CD4-positive, alpha-beta T cell treated with Interferon gamma for 1 hour (primary cell): ENCODE data around the gene KLB.
"Not testable (repeated sequence)": the region's sequence is repeated elsewhere in the genome, so short reads cannot be mapped to it uniquely, and the experiment has no call there.

Experiments used
- DNase-seq: peaks from one replicate; pipeline ENCODE4 v3.0.0-alpha.2; 2020

KLB gene

GRCh38 chr4:39406763-39407583 is at the start of gene KLB:
KLB (plus strand) TSS chr4:39406930; CDS start chr4:39406950, 20 bp downstream.
- no peak for DNase-seq

- no peak for DNase-seq
These were observed 49.7 kb upstream of the KLB start for GRCh38 chr4:39357002-39357401.

- DNase-seq = not testable (repeated sequence)
These were observed 46.1 kb upstream of the KLB start for GRCh38 chr4:39360611-39361010.

- no peak for DNase-seq
These were observed 43.9 kb upstream of the KLB start for GRCh38 chr4:39362827-39363226.

GRCh38 chr4:39363773-39364393 is 42.8 kb upstream of the KLB start:
- no peak for DNase-seq

GRCh38 chr4:39365360-39365759 is 41.4 kb upstream of the KLB start:
- no peak for DNase-seq

- peak; percentile 89 for DNase-seq
These were observed 40.6 kb upstream of the KLB start, which contains the start of gene RFC1 for GRCh38 chr4:39365830-39366771. RFC1 (minus strand) TSS chr4:39366362; CDS start chr4:39366241, 121 bp downstream.

GRCh38 chr4:39367166-39367565 is 39.6 kb upstream of the KLB start:
- no peak for DNase-seq

GRCh38 chr4:39369301-39369700 is 37.4 kb upstream of the KLB start:
- DNase-seq = no peak

GRCh38 chr4:39371209-39371608 is 35.5 kb upstream of the KLB start:
- DNase-seq = not testable (repeated sequence)

GRCh38 chr4:39375478-39375877 is 31.3 kb upstream of the KLB start:
- DNase-seq = no peak

- DNase-seq = no peak
These were observed 23.0 kb upstream of the KLB start for GRCh38 chr4:39383690-39384089.

GRCh38 chr4:39384563-39384962 is 22.2 kb upstream of the KLB start:
- DNase-seq = no peak

GRCh38 chr4:39390603-39391002 is 16.1 kb upstream of the KLB start:
- DNase-seq = no peak

GRCh38 chr4:39394706-39395105 is 12.0 kb upstream of the KLB start:
- DNase-seq = no peak

- not testable (repeated sequence) for DNase-seq
These were observed 5.1 kb upstream of the KLB start for GRCh38 chr4:39401640-39402039.

- DNase-seq = no peak
These were observed 805 bp downstream of the KLB start for GRCh38 chr4:39407584-39407885.

- no peak for DNase-seq
These were observed 3.7 kb downstream of the KLB start for GRCh38 chr4:39410415-39410814.

- DNase-seq = not testable (repeated sequence)
These were observed 4.8 kb downstream of the KLB start for GRCh38 chr4:39411561-39411960.

- no peak for DNase-seq
These were observed 9.1 kb downstream of the KLB start for GRCh38 chr4:39415678-39416283.

GRCh38 chr4:39422247-39422646 is 15.5 kb downstream of the KLB start:
- no peak for DNase-seq

- DNase-seq = not testable (repeated sequence)
These were observed 18.6 kb downstream of the KLB start for GRCh38 chr4:39425297-39425696.

- DNase-seq = no peak
These were observed 20.0 kb downstream of the KLB start for GRCh38 chr4:39426728-39427127.
